ENCODE measurements around the gene IFI35.
"Not testable (repeated sequence)": the region's sequence is repeated elsewhere in the genome, so short reads cannot be mapped to it uniquely, and the experiment has no call there.

Gene IFI35

DNA sequence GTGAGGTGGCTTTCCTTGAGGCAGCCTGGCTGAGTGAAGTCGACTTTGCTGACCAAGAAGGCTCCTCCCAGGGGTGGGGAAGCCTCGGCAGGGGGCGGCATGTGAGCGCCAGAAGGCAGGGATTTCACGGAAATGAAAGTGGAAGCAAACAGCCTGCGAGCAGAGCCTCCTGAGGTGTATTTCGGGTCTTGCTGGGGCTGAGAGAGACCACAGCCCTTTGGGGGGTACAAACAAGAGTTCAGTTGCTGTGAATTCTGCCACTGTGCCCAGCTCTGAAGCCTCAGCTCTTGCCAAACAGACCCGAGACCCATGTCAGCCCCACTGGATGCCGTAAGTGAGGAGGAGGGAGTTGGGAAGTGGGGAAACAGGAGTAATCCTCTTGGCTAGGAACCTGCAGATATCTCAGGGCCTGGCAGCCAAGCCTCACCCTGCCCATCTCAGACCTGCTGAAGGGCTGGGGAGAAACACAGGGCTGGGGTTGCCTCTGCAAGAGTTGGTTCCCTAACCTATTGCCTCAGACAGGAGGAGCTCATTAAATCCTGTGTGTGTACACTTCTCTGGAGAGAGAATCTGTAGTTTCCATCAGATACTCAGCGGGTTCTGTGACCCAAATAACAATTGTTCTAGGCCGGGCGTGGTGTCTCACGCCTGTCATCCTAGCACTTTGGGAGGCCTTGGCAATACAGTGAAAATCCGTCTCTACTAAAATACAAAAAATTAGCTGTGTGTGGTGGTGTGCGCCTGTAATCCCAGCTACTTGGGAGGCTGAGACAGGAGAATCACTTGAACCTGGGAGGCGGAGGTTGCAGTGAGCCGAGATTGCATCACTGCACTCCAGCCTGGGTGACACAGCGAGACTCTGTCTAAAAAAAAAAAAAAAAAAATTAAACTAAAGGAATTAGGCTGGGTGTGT lies at the start of gene IFI35:
IFI35 (plus strand) TSS at position 146 of the 913 bp plus-strand sequence; CDS start at position 310, 164 bp downstream.
- peak; percentile 71 for DNase-seq

DNA sequence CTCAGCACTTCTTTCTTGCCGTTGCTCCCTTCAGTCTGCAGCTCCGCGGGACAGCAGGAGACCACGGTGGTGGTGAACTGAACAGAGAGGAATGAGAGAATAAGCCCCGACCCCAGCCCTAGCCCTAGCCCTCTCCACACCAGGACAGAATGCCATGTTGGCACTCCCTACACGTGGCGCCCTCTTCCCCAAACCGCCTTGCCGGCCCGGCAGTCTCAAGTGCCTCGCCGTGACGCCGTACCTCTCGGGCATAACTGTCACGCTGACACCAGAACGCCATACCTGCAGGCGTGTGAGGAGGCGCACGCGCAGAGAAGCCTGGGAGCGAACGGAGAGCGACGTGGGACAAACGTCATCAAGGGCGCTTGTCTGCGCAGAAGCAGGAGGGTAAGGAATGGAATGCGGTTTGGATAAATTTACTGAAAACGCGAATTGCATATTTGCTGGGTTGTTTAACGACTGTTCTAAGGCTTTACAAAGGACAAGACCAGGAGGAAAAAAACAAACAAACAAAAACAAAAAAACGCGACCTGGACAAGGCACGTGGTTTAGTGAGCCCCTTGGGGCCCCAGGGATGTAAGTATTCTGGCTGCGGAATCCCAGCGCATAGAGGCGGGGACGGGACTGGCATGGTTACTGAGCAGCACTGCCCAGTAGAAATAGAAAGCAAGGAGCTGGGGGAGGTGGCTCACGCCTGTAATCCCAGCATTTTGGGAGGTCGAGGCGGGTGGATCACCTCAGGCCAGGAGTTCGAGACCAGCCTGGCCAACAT lies 42.2 kb upstream of the IFI35 start, which contains the start of gene AARSD1:
AARSD1 (minus strand) TSS at position 294 of the 772 bp plus-strand sequence; CDS start at position 280, 14 bp downstream.
- DNase-seq, result peak; percentile 98

DNA sequence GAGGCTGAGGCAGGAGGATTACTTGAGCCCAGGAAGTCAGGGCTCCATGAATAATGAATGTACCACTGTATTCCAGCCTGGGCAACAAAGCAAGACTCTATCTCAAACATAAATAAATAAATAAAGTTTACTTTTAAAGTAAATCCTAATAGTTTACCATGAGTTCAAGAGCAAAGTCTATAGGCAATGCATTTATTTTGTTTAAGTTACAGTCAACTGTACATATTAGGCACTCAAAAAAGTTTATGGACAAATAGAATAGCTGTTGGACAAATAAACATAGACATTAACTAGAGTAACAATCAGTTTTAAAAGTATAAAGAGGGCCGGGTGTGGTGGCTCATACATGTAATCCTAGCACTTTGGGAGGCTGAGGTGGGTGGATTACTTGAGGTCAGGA lies 38.7 kb upstream of the IFI35 start:
- DNase-seq, result no peak

DNA sequence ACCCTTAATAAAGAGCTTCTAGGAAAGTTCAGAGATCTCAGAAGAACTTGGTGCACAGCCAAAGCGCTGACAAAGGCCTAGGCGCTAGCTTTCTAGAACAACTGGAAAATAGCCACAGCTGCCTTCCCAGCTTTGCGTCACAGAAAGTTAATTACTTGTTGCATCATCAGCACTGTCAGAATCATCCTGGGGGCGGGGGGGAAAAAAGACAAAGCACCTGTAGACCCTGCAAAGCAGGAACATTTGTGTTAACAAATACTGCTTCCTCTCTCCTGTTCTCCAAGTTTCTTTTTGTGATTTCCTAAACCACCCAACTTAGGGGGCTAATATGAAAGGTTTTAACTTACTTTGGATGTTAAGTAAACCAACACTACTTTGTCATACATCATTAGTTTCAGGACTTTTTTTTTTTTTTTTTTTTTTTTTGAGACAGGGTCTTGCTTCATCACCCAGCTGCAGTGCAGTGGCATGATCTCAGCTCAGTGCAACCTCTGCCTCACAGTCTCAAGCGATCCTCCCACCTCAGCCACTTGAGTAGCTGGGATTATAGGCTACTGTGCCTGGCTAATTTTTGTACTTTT lies 37.5 kb upstream of the IFI35 start:
- DNase-seq, result no peak

DNA sequence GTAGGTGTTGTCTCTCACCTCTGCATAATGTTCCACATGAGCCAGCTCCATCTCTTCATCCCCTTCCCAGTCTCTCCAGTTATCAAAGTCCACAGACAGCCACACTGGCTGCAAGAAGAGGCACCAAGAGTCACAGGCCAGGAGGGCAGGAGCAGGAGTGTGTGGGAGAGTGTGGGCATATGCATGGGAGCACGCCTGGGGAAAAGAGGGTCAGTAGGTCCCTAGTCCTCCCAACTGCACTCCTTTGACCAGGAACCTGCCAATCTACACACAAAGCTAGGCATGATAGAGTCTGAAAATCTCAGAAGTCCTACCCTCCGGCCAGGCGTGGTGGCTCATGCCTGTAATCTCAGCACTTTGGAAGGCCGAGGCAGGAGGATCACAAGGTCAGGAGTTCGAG lies 35.0 kb upstream of the IFI35 start:
- no peak for DNase-seq

DNA sequence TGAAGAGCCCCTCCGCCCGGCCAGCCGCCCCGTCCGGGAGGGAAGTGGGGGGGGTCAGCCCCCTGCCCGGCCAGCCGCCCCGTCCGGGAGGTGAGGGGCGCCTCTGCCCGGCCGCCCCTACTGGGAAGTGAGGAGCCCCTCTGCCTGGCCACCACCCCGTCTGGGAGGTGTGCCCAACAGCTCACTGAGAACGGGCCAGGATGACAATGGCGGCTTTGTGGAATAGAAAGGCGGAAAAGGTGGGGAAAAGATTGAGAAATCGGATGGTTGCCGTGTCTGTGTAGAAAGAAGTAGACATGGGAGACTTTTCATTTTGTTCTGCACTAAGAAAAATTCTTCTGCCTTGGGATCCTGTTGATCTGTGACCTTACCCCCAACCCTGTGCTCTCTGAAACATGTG lies 33.3 kb upstream of the IFI35 start:
- not testable (repeated sequence) for DNase-seq

DNA sequence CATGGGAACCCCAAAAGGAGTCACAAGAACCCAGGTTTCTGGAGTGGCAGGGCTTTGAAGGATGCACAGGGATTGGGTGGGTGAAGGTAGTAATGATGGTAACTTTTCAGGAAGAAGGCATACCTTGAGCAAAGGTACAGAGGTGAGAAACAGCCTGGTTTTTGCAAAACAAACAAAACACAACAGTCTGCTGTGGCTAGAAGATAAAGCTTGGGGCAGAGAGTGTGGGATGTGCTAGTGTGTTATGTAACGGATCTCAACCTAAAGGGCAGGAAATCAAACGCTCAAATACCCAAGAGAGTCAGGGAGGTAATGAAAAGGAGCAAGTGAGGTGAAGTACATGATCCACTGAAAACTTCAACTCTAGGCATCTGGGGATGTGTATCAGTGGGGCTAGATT lies 31.3 kb upstream of the IFI35 start:
- DNase-seq, result no peak

DNA sequence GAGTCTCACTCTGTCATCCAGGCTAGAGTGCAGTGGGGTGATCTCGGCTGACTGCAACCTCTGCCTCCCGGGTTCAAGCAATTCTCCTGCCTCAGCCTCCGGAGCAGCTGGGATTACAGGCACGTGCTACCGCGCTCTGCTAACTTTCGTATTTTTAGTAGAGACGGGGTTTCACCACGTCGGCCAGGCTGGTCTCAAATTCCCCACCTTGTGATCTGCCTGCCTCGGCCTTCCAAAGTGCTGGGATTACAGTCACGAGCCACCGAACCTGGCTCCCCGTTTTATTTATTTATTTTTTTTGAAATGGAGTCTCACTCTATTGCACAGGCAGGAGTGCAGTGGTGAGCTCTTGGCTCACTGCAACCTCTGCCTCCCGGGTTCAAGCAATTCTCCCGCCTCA lies 30.9 kb upstream of the IFI35 start:
- not testable (repeated sequence) for DNase-seq

DNA sequence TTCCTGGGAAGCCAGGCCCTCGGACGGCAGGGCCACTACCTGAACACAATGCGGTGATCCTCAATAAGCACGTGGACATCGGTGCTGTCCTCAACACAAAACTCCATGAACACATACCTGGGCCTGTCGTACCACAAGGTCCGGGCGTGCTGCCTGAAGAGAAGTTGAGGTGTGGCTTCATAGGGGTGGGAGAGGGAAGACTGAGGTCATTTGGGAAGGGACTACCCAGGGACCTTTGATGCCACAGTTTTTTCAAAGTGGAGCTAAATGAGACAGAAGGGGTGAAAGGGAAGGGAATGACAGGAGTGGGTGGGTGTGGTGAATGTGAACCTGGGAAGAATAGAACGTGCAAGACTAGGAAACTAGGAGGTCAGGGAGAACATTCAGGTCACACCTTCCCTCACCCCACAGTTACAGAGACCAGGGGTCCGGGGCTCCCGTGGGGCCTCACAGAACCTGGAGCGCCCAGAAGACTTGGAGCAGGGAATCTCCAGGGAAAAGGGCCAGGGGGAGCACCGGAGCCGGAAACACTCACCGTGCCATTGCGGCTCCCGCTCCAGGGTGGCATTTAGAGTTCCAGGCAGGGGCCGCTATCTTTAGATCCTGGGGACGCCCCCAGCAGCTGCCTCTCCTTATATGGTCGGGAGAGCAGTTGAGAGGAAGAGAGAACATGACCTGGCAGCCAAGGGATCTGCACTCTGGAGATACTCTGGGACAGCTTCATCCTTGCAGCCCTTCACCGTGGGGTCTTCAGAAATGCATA lies 26.9 kb upstream of the IFI35 start, which contains the start of gene PTGES3L:
PTGES3L (minus strand) TSS at position 570 of the 763 bp plus-strand sequence; CDS start at position 543, 27 bp downstream.
- DNase-seq, result no peak

DNA sequence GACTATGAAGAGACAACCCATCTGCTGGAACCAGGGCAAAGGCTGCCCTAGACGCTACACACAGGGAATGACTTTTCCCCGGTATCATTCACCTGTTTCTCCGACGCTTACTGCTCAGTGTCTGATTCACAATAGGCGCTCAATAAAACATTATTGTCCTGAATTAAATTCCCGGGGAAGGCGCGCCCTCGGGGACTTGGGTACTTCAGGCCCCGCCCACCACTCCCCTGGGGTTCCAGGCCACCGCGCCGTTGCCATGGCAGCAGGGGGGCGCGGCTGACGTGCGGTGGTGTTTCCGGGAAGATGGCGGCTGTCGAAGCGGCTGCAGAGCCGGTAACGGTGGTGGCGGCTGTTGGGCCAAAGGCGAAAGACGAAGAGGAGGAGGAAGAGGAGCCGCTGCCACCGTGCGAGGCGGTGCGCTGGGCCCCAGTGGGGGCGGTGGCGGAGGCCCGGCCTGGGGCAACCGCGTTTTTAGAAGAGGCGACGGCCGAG lies 26.3 kb upstream of the IFI35 start, which contains the start of gene RUNDC1:
RUNDC1 (plus strand) TSS at position 292 of the 492 bp plus-strand sequence; CDS start at position 304, 12 bp downstream.
- DNase-seq, result peak; percentile 96

DNA sequence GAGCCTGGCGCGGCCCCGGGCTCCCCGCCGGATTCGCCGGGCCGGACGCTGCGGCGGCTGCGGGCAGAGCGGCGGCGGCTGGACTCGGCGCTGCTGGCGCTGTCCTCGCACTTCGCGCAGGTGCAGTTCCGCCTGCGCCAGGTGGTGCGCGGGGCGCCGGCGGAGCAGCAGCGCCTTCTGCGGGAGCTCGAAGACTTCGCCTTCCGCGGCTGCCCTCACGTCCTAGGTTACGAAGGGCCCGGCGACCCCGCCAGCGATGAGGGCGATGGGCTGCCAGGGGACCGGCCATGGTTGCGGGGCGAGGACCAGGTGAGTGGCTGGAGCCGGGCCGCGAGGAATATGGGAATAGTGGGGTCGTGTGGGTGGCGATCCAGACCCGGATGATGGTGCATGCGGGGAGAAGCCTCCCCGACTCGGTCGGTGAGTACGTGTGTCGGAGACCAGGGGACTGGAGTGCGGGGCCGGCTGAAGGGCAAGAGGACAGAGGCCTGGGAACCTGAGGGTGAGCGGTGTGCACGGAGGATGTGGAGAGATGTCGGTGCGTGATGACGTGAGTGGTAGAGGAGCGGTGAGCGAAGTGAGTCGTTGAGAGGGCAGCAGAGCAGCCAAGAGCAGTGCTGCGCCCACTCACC lies 25.7 kb upstream of the IFI35 start:
- peak; percentile 51 for DNase-seq

DNA sequence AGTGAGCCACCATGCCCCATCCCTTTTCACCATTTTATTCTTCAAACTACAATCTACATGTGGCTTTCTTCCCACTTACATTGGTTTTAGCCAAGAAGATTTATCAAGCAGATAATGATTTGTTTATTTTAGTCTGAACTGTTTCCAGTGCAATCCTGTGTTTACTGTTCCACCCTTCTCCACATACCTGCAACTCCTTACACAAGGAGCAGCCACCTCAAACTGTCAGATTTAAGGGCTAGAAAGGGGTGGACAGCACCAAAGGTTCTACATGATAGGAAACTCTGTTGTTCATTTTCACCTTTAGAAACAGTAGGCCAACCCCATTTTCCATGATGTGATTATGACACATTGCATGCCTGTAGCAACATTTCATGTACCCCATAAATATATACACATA lies 24.3 kb upstream of the IFI35 start:
- DNase-seq, result no peak

DNA sequence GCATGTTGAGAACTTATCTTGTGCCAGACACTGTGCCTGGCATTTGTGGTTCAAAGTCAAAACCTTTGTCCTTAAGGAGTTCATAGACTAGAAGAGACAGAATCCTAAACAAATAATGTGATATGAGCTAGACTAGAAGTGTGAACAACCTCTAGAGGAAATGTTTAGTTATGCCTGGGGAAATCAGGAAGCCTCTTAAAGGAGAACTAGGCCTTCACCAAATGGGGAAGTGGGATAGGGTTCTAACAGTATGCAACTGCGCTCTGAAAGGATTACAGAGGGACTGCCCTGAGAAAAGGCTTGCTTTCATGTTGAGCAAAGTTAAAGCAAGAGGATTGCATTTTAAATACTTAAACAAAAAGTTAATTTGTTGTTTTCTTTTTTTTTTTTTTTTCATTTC lies 21.4 kb upstream of the IFI35 start:
- DNase-seq, result no peak

DNA sequence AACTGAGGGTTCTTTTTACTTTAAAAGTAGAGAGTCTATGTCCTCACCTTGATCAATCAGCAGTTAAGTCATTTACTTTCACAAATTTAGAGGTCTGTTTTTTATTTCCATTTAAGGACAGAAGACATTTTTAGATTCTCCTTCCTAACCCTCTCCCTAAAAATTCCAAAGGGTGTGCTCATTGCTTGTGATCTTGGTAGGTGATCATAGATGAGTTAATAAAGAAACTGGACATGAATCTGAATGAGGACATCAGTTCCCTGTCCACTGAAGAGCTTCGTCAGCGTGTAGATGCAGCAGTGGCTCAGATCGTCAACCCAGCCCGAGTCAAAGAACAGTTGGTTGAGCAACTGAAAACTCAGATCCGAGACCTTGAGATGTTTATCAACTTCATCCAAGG lies 17.4 kb upstream of the IFI35 start:
- DNase-seq, result no peak

DNA sequence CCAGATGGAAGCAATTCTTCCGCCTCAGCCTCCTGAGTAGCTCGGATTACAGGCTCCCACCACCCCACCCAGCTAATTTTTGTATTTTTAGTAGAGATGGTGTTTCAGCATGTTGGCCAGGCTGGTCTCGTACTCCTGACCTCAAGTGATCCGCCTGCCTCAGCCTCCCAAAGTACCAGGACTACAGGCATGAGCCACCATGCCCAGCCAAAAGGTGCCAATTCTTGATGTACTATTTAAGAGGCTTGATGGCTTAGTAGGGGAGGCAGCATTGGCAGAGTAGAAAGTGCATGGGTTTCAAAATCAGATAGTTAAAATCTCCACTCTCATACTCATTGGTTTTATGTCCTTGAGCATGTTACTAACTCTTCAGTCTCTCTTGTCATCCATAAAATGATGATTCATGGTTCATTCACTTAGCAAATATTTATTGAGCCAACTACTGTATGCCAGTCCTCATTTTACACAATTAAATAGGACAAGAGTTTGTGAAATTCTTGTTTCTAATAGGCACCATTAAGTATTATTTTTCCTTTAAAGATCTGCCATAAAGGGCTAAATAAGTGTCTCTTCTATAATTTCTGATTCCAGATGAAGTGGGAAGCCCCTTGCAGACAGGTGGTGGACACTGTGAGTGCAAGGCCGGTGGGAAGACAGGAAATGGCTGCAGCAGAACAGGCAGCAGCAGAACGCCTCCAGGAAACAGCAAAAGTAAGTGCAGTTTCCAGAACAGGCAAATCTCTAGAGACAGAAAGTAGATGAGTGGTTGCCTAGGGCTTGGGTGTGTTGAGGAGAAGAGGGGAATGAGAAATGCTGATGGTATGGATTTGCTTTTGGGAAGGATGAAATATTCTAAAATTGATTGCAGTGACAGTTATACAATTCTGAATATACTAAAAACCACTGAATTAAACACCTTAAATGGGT lies 16.6 kb upstream of the IFI35 start:
- DNase-seq, result no peak

DNA sequence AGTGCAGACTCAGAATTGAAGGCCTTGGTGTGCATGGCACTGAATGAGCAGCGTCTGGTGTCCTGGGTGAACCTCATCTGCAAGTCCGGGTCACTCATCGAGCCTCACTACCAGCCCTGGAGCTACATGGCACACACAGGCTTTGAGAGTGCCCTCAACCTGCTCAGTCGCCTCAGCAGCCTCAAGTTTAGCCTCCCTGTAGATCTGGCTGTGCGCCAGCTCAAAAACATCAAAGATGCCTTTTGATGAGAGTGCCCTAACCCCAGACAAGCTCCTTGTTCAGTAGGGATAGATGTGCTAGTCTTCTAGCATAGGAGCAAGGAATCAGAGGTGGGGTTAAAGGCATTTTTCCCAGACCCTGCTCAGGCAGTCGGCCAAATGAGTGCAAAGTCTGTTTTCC lies 15.1 kb upstream of the IFI35 start:
- no peak for DNase-seq

DNA sequence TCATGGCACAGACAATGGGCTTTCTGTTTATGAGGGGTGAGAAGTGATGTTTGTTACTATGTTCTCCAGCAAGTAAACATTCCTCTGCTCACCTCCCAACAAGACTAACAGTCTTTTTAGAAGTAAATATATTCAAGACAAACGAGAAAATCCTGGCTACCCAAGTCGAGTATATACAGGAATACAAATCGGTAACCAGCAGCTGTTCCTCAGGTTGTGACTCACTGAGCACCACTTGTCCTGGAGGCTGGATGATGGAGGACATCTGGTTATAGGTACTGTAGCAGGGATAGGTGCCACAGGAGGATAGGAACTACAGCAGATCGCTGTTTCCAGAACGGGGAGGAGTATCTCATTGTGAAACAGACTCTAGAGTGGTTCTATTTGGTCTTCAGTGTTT lies 13.7 kb upstream of the IFI35 start:
- DNase-seq, result no peak

DNA sequence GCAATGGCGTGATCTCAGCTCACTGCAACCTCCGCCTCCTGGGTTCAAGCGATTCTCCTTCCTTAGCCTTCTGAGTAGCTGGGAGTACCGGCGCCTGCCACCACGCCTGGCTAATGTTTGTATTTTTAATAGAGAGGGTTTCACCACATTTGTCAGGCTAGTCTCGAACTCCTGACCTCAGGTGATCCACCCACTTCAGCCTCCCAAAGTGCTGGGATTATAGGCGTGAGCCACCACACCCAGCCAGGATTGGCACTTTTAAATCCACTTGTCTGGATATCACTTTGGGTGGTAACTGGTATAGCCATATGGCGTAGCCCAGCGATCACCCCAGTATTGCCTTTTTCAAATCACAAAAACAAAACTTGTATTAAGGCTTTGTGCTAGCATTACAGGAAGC lies 12.7 kb upstream of the IFI35 start:
- not testable (repeated sequence) for DNase-seq

DNA sequence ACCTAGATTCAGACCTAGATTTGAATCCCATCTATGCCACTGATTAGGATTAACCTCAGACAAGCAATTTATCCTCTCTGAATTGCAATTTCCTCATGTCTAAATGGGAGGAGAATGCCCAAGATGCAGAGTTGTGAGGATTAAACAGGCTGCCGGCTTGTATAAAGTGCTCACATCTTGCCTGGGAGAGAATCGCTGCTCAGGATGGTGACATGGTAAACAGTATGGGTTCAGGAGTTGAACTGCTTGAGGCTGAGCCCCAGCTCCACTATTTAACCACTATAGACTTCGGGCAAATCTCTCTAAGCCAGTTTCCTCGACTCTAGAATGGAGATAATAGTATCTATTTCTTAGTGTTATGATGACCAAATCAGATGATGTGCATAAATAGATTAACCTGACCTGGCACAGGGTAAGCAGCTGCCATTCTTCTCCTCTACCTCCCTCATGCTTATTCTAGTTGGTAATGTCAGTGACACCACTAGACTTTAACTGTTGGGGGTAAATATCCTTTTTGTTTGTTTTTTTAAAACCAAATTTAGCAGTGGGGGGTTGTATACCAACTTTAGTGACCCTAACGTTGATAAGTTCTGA lies 9.1 kb upstream of the IFI35 start:
- DNase-seq, result no peak

Measured in eye (tissue), 1 donor.